Activated CD4-positive, CD25-positive, alpha-beta regulatory T cell treated with anti-CD3 and anti-CD28 coated beads, Interleukin-2, amount 50 U/mL, for 16 hours (primary cell): Measurements from ENCODE around the gene TM7SF2.

Experiments used
- DNase-seq: peaks from one replicate; pipeline ENCODE4 v3.0.0-alpha.2; 2020; ENCODE audit warnings: low read depth, low spot score

Gene TM7SF2

DNA sequence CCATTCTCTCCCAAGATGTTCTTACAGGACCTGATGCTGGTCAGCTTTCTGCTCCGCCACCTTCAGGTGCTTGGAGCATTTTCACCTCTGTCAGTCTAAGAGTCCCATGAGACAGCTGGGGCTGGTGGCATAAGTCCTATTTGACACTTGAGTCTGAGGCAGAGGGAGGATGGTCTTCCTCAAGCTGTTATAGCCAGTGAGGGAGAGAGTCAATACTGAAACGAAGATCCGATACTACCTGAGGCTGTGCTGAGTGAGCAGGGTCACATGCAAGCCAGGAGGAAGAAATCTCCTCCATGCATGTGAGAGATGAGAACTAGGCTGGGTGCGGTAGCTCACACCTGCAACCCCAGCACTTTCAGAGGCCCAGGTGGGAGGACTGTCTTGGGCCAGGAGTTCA lies 22.1 kb upstream of the TM7SF2 start:
- no peak for DNase-seq

DNA sequence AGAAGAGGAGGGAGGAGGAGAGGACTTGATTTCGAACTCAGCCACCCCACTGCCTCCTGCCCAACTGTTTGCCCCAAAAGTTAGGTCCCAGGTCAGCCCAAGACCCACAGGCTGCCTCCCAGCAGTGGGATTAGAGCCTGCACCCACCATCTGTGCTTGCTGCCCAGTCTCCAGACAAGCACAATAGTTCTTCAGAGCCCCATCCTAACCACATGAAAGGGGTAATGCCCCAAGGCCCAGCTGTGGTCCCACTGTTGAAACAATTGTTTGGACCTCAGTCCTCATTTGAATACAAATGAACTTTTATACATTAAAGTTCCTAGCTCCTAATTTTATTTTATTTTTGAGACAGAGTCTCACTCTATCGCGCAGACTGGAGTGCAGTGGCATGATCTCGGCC lies 21.0 kb upstream of the TM7SF2 start:
- DNase-seq, result no peak

DNA sequence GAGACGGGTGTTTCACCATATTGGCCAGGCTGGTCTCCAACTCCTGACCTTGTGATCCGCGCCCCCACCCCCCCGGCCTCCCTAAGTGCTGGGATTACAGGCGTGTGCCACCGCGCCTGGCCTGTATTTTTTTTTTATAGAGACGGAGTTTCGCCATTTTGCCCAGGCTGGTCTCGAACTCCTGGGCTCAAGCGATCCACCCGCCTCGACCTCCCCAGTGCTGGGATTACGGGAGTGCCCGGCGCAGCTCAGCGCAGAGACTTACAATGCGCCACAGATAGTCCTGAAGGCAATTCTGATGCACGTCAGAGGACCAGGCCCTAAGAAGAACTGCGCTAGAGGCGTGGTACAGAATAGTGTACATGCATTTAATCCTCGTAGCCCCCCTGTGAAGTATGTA lies 16.2 kb upstream of the TM7SF2 start:
- no peak for DNase-seq

DNA sequence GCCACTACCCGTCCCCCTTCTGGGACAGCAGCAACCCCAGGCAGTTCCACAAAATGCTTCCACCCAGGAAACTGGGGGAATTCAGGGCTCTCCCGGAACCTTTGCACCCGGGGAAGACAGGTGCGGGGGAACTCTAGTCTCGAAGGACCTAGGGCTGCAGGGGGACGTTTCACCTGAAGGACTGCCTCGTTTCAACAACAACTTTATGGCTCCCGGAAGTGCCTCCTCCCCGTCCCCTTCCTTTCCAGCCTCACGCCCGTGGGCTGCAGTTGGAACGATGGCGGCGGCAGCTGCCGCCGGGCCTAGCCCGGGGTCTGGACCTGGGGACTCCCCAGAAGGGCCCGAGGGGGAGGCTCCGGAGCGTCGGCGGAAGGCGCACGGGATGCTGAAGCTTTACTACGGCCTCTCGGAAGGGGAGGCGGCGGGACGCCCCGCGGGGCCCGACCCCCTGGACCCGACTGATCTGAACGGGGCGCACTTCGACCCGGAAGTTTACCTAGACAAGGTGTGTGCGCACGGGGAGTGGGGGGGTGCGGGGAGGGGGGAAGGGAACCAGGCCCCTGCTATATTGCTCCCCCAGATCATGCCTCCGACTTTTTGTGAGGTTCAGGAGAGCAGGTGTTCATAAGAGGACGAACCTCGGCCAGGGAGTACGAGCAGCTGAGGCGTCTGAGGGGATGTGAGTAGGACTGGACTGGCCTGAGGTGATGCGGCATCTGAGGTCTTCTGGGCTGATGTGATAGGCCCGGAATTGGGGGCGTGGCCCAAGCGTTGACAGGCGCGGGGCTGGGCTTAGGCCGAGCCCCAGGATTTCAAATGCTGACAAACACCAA lies 15.5 kb upstream of the TM7SF2 start, which contains the start of gene VPS51:
Gene VPS51 (plus strand): TSS at position 241 of the 833 bp plus-strand sequence. CDS start 37 bp downstream, at position 278.
- DNase-seq, result peak; percentile 80

DNA sequence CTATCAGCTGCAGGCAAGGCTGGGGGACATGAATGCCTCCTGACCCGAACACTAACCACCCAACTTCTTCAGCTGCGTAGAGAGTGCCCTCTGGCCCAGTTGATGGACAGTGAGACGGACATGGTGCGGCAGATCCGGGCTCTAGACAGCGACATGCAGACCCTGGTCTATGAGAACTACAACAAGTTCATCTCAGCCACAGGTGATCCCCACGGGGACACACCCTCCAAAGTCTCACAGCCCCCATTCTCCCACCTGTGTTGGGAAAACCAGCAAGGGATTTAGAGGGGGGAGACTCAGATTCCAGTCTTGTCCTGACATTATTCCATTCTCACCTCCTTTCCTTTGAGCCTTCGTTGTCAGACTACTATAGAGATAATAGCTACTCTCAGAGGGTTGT lies 14.7 kb upstream of the TM7SF2 start:
- DNase-seq, result no peak

DNA sequence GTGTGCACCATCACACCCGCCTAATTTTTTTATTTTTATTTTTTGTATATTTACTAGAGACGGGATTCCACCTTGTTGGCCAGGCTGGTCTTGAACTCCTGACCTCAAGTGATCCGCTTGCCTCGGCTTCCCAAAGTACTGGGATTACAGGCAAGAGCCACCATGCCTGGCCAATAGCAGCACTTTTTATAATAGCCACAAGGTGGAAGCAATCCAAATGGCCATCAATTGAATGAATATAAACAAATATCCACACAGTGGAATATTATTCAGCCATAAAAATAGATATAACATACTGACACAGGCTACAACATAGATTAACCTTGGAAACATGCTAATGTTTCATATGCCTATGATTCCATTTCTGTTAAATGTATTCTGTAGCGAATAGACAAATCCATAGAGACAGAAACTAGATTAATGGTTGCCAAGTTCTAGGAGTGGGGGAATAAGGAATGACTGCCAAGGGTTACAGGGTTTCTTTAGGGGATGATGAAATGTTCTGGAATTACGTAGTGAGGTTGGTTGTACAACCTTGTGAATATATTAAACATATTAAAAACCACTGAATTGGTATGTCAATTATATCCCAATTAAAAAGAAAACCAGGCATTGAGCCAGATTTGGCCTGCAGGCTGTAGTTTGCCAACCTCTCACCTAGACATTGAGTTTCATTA lies 10.9 kb upstream of the TM7SF2 start:
- no peak for DNase-seq

DNA sequence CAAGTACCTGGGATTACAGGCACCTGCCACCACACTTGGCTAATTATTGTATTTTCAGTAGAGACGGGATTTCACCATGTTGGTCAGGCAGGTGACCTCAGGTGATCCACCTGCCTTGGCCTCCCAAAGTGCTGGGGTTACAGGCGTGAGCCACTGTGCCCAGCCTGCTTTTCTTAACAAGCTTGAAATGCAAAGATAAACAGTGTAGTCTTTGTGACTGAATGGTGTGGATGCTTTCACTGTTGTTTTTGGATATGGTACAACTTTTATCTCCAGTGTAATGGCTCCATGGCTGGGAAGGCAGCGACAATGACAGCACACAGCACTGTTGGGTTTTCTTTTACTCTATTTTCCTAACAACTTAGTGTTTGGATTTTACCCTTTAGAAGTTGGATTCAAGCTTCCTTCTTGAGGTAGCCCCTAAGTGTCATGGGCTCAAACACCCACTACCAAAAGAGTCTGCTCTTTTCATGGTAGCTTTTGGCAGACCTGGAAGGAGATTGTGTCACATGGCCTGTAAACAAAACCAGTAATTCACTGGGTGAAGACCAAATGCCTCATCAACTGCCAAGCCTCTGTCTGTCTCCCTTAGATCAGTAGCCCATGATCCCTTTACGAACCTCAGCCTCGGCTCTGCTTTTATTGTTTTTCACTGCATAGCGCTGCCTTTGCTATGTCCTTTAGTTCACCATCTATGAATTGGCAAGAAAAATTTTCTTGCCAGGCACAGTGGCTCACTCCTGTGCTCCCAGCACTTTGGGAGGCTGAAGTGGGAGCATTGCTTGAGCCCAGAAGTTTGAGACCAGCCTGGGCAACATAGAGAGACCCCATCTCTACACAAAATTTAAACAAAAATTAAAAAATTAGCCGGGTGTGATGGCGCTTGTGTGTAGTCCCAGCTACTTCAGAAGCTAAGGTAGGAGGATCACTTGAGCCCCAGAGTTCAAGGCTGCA lies 9.3 kb upstream of the TM7SF2 start:
- no peak for DNase-seq

DNA sequence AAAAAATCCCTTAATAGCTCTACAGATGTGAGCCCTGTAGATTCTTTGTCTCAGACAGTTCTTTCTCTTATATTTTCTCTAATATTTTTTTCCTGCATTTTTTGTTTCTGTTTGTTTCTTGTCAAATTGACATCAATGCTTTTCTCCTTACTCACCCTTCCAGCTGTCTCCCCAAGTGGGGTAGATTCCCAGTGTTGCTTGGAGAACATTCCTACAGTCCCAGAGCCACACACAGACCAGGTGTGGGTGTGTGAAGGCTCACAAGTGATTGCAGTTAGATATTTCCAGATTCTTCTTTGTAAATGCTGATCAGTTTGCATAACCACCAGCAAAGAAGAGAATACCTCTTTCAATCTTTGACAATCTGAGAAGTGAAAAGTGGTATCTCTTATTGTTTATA lies 8.2 kb upstream of the TM7SF2 start:
- no peak for DNase-seq

DNA sequence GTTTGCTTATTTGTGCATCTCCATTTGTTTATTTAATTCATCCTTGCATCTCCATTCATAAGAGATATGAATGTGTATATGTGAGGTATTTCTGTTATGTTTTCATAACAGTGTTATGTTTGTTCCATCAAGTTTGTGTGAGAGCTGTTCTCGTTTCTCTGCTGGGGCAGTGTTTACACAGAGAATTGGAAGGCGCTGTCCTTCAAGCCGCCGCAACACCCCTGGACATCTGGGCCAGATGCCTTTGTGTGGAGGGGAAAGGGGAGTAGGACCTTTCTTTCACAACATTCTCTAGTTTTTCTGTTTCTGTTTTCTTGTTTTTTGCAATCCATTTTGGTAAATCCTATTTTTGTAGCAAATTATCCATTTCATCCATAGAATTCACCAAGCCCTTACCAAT lies 7.0 kb upstream of the TM7SF2 start:
- DNase-seq, result no peak

DNA sequence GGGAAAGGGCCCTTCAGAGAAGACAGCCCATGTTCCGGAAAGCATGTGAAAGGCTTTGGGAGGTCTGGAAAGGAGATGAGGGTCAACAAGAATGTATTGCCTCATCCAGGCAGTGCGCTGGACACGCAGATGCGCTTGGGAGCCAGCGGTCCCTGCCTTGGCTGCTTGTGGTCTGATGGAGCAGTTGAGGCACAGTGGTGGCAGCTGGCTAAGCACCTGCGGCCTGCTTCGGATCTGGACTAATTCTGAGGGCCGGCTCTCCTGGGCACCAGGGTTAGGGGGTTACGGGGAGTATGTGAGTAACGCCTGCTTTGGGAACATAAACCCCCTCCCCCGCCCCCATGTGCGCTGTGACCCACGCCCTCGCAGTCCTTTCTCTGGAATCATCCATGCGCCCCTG lies 4.6 kb upstream of the TM7SF2 start:
- DNase-seq, result no peak

DNA sequence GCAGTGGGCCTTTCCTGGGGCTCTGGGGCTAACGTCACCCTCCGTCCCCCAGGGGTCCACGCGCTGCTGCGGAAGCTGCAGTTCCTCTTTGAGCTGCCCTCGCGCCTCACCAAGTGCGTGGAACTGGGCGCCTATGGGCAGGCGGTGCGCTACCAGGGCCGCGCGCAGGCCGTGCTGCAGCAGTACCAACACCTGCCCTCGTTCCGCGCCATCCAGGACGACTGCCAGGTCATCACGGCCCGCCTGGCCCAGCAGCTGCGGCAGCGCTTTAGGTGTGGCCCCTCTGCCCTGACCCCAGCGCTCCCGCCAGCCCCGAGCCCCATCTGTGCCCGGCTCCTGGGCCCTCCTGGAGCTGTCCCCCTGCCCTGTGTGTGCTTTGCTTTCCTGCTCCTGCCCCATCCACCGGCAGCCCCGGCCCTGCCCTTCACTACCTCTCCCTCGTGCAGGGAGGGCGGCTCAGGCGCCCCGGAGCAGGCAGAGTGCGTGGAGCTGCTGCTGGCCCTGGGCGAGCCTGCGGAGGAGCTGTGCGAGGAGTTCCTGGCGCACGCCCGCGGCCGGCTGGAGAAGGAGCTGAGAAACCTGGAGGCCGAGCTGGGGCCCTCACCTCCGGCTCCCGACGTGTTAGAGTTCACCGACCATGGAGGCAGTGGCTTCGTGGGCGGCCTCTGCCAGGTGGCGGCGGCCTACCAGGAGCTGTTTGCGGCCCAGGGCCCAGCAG lies 3.8 kb upstream of the TM7SF2 start:
- no peak for DNase-seq

DNA sequence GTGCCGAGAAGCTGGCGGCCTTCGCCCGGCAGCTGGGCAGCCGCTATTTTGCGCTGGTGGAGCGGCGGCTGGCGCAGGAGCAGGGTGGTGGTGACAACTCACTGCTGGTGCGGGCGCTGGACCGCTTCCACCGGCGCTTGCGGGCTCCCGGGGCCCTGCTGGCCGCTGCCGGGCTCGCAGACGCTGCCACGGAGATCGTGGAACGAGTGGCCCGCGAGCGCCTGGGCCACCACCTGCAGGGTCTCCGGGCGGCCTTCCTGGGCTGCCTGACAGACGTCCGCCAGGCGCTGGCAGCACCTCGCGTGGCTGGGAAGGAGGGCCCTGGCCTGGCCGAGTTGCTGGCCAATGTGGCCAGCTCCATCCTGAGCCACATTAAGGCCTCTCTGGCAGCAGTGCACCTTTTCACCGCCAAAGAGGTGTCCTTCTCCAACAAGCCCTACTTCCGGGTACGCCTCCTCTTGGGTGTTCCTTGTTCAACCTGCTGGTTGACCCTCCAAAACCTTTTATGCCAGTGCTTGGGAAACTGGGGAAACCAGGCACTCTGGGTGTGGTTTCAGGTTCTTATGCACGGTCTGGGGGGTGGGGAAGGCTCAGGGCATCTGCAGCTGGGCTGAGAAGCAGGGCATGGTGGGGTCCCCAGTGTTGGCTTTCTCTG lies 3.1 kb upstream of the TM7SF2 start:
- DNase-seq, result no peak

DNA sequence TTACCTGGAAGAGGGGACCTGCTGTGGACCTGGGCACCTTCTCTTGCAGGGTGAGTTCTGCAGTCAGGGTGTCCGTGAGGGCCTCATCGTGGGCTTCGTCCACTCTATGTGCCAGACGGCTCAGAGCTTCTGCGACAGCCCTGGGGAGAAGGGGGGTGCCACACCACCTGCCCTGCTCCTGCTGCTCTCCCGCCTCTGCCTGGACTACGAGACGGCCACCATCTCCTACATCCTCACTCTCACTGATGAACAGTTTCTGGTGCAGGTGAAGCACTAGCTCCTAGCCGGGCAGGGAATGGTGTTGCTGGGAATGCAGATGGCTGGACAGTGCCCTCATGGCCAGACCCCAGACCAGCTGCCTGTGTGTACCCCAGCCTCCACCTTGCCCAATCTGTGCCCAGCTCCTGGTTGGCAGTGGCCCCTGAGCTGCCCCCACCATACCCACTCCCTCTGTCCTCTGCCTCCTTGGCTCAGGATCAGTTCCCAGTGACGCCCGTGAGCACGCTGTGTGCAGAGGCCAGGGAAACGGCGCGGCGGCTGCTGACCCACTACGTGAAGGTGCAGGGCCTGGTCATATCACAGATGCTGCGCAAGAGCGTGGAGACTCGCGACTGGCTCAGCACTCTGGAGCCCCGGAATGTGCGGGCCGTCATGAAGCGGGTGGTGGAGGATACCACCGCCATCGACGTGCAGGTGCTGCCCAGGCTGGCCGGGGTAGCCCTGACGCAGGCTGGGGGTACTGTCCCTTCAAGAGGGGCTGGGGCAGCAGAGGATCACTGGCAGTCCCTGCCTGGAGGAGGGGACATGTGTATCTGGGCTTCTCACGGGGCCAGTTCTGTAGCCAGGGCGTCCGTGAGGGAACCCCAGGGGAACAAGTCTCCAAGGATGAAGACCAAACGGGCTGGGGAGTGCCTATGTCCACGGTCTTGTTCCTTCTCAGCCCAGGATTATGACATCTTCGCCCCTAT lies 2.2 kb upstream of the TM7SF2 start:
- DNase-seq, result no peak

DNA sequence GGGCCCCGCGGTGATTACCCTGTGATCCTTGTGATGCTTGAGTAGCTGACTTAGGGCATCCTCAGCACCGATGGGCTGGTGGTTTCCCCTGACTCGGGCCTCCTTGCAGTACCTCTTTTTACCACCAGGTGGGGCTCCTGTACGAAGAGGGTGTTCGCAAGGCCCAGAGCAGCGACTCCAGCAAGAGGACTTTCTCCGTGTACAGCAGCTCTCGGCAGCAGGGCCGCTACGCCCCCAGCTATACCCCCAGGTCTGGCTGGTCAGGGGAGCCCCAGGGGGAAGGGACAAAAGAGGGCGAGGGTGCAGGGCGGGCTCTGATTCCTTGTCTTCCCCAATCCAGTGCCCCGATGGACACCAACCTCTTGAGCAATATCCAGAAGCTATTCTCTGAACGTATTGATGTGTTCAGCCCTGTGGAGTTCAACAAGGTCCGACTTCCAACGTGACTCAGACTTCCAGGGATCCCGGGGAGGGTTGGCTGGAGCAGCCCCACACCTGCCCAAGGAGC lies 1.3 kb upstream of the TM7SF2 start:
- peak; percentile 93 for DNase-seq

DNA sequence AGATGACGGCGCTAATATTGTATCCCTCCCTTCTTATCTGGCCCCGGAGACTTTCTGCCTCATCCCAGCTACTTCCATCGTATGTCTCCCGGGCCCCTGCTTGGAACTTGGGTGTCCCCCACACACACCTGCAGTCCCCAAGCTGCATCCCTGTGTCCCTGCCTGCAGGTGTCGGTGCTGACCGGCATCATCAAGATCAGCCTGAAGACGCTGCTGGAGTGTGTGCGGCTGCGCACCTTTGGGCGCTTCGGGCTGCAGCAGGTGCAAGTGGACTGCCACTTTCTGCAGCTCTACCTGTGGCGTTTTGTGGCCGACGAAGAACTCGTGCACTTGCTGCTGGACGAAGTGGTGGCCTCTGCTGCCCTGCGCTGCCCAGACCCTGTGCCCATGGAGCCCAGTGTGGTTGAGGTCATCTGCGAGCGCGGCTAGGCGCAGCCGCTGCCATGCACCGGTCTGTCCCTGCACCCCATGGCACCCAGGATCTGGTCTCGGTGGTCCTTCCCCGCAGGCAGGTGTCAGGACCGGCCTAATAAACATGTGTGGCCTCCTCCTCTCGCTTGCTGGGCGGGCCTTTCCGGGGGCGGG lies 421 bp upstream of the TM7SF2 start:
- no peak for DNase-seq

DNA sequence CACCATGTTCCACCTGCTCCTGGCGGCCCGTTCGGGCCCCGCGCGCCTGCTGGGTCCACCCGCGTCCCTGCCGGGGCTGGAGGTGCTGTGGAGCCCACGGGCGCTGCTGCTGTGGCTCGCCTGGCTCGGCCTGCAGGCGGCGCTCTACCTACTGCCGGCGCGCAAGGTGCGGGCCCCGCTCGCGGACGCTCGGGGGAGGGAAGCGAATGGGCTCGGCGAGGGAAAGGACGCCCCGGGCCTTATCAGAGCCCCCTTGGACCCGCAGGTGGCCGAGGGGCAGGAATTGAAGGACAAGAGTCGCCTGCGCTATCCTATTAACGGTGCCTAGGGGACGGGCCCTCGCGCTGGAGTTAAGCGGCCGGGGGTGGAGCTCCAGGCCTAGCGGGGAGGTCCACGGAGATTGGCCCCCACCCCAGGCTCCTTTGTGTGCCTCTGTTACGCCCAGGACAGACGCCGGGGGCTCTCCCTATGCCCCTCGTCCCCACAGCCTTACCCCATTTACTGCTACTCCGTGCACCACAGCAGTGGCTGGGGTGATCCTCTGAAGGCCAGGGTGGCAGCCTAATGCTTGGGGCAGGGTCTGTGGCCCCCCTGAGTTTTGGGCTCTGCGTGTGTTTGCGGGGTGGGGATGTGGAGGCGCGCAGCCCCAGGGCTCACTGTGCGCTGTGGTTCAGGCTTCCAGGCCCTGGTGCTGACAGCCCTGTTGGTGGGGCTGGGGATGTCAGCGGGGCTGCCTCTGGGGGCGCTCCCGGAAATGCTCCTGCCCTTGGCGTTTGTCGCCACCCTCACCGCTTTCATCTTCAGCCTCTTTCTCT lies 1.1 kb downstream of the TM7SF2 start:
- DNase-seq, result peak; percentile 50

DNA sequence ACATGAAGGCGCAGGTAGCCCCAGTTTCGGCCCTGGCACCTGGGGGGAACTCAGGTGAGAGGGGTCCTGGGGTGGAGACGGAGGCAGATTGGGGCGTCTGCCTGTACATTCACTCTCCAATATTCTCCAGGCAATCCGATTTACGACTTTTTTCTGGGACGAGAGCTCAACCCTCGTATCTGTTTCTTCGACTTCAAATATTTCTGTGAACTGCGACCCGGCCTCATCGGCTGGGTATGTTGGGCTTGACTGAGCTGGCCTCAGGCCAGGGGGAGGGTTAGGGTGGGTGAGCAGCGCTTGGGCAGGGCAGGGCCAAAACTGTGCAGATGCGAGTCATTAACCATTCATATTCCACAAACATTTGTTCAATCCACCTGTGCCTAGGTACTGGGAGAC lies 1.7 kb downstream of the TM7SF2 start:
- no peak for DNase-seq

DNA sequence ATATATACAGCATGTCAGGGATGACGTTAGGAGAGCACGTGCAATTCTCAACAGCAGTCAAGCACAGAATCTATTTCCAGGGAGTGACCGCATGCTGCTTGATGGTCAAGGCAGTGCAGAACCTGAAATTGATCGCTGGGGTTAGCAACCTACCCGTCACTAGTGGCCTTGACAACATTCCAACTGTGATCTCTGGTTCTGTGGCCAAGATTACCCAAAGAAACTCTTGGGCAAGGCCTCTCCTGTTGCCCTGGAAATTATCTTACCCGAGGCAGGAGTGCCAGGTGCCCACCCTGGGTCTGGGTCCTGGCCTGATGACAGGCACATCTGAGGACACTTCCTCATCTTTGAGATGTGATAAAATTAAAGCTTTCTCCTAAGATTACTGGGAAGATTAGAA lies 2.2 kb downstream of the TM7SF2 start:
- DNase-seq, result no peak
